Neural cell (in vitro differentiated cells): ENCODE data around the gene NDUFV1.

ENCODE experiments used
- CTCF ChIP-seq: fragments of 450-650 bp; IDR thresholded peaks from 2 replicates; pipeline ENCODE4 v1.5.1; 2014; ENCODE audit warnings: antibody characterized with exemption, mild to moderate bottlenecking, moderate library complexity; ENCODE audit not compliant: poor library complexity, severe bottlenecking
- EP300 ChIP-seq: fragments of 450-650 bp; conservative IDR thresholded peaks from 2 replicates; pipeline ENCODE4 v1.6.1; 2014; ENCODE audit warnings: antibody characterized with exemption, mild to moderate bottlenecking, moderate library complexity; ENCODE audit not compliant: poor library complexity, severe bottlenecking
- POLR2AphosphoS5 ChIP-seq: IDR thresholded peaks from 2 replicates; pipeline ENCODE4 v1.6.1; 2012
- RAD21 ChIP-seq: fragments of 450-650 bp; conservative IDR thresholded peaks from 2 replicates; pipeline ENCODE4 v1.6.1; 2014; ENCODE audit warnings: antibody characterized with exemption, mild to moderate bottlenecking, moderate library complexity
- REST ChIP-seq: IDR thresholded peaks from 2 replicates; pipeline ENCODE4 v1.6.1; 2012; ENCODE audit warnings: borderline replicate concordance
- TAF1 ChIP-seq: IDR thresholded peaks from 2 replicates; pipeline ENCODE4 v1.6.1; 2012; ENCODE audit warnings: low read depth

GRCh38 chr11:67584205-67584880 lies 22.4 kb upstream of the NDUFV1 start:
- TF ChIP-seq REST (no peak), CTCF (no peak), RAD21 (no peak), TAF1 (no peak), EP300 (no peak), POLR2AphosphoS5 (no peak)
